Neural progenitor cell (in vitro differentiated cells): Measurements from ENCODE around the gene PBX1. TPM values are rescaled to one million over a fixed set of nuclear protein-coding genes. Genes with fewer than 3 reads are reported as not detected.

Source experiments
- DNase-seq: peaks from one replicate; pipeline ENCODE4 v3.0.0-alpha.2; 2016; ENCODE audit warnings: low spot score
- H2AFZ ChIP-seq: fragments of 200-600 bp; sonication (generic); replicated peaks from 2 replicates; pipeline ENCODE4 v1.6.1; 2016; ENCODE audit warnings: antibody characterized with exemption
- H3F3A ChIP-seq: fragments of 200-600 bp; sonication (generic); 2 replicates; pipeline ENCODE4 v1.6.1; 2016; ENCODE audit warnings: antibody characterized with exemption, low read depth
- H3K27ac ChIP-seq: fragments of 200-600 bp; sonication (generic); 2 replicates; pipeline ENCODE4 v1.5.1; 2016; ENCODE audit warnings: mild to moderate bottlenecking
- H3K27me3 ChIP-seq: fragments of 200-600 bp; sonication (generic); 2 replicates; pipeline ENCODE4 v1.6.1; 2016; ENCODE audit warnings: mild to moderate bottlenecking, moderate library complexity
- H3K36me3 ChIP-seq: fragments of 200-600 bp; sonication (generic); 2 replicates; pipeline ENCODE4 v1.5.1; 2016
- H3K4me1 ChIP-seq: fragments of 200-600 bp; sonication (generic); 2 replicates; pipeline ENCODE4 v1.6.1; 2016; ENCODE audit warnings: mixed run types
- H3K4me2 ChIP-seq: fragments of 200-600 bp; sonication (generic); 2 replicates; pipeline ENCODE4 v1.6.1; 2016
- H3K4me3 ChIP-seq: fragments of 200-600 bp; sonication (generic); 2 replicates; pipeline ENCODE4 v1.5.1; 2016
- H3K79me2 ChIP-seq: fragments of 200-600 bp; sonication (generic); 2 replicates; pipeline ENCODE4 v1.6.1; 2016; ENCODE audit warnings: low read depth
- H3K9ac ChIP-seq: fragments of 200-600 bp; sonication (generic); 2 replicates; pipeline ENCODE4 v1.6.1; 2016
- H3K9me3 ChIP-seq: fragments of 200-600 bp; sonication (generic); 2 replicates; pipeline ENCODE4 v1.5.1; 2016; ENCODE audit warnings: low read depth
- H4K20me1 ChIP-seq: fragments of 200-600 bp; sonication (generic); 2 replicates; pipeline ENCODE4 v1.6.1; 2016; ENCODE audit warnings: low read depth
- H3K27ac Mint-ChIP-seq: 3 replicates; pipeline ENCODE4 v1.8.0; 2021; ENCODE audit warnings: mixed read lengths
- H3K27me3 Mint-ChIP-seq: 2 replicates; pipeline ENCODE4 v1.8.0; 2022; ENCODE audit warnings: low read depth, mild to moderate bottlenecking, inconsistent platforms, moderate library complexity, mixed read lengths; ENCODE audit not compliant: insufficient read depth
- H3K36me3 Mint-ChIP-seq: 3 replicates; pipeline ENCODE4 v1.8.0; 2021; ENCODE audit warnings: mixed read lengths
- H3K4me1 Mint-ChIP-seq: 3 replicates; pipeline ENCODE4 v1.8.0; 2021; ENCODE audit warnings: mixed read lengths
- H3K4me3 Mint-ChIP-seq: 3 replicates; pipeline ENCODE4 v1.8.0; 2021; ENCODE audit warnings: mild to moderate bottlenecking, moderate library complexity, mixed read lengths
- H3K9me3 Mint-ChIP-seq: 3 replicates; pipeline ENCODE4 v1.8.0; 2020; ENCODE audit warnings: mixed read lengths
- EZH2 ChIP-seq: fragments of 200-600 bp; sonication (generic); IDR thresholded peaks from 2 replicates; pipeline ENCODE4 v1.6.1; 2017; ENCODE audit warnings: antibody characterized with exemption, mild to moderate bottlenecking, moderate library complexity
- EZH2phosphoT487 ChIP-seq: fragments of 200-600 bp; sonication (generic); IDR thresholded peaks from 2 replicates; pipeline ENCODE4 v1.6.1; 2017; ENCODE audit warnings: antibody characterized with exemption
- total RNA-seq: library from RNA; depleted of rRNA; stranded (reverse); fragments of >200 nt; gene quantifications from 2 replicates; pipeline ENCODE4 v1.2.3, GENCODE V29; 2015; ENCODE audit warnings: low replicate concordance
- TF ChIP-seq, protein P1 (sequence below): fragments of 200-600 bp; sonication (generic); IDR thresholded peaks from 2 replicates; pipeline ENCODE4 v1.5.1; 2017; ENCODE audit warnings: antibody characterized with exemption, mild to moderate bottlenecking

PBX1 gene
- total RNA-seq, 1 donor from 2014 or later = 91.1 TPM

GRCh38 chr1:164635803-164636731 lies 77.1 kb downstream of the PBX1 start:
- H2AFZ ChIP-seq = no peak overlapping the region
- no peaks in the 10 kb centered on the region for H3K27me3 ChIP-seq
- peak overlapping the region; percentile 19 for H3K4me3 ChIP-seq
- no peak for DNase-seq
- no peaks in the 10 kb centered on the region for H3K9me3 Mint-ChIP-seq
- H3K9me3 ChIP-seq = no peaks in the 10 kb centered on the region
- H3K4me1 Mint-ChIP-seq = peaks cover 87% of the 10 kb centered on the region
- H3K36me3 ChIP-seq = no peaks in the 10 kb centered on the region
- H3K79me2 ChIP-seq = peaks cover 100% of the 10 kb centered on the region
- H3F3A ChIP-seq = peaks cover 20% of the 10 kb centered on the region
- peaks cover 56% of the 10 kb centered on the region for H3K4me1 ChIP-seq
- H3K27ac Mint-ChIP-seq = peak overlapping the region; percentile 99
- TF ChIP-seq EZH2 (no peak), EZH2phosphoT487 (no peak)
- TF ChIP-seq, protein P1, sequence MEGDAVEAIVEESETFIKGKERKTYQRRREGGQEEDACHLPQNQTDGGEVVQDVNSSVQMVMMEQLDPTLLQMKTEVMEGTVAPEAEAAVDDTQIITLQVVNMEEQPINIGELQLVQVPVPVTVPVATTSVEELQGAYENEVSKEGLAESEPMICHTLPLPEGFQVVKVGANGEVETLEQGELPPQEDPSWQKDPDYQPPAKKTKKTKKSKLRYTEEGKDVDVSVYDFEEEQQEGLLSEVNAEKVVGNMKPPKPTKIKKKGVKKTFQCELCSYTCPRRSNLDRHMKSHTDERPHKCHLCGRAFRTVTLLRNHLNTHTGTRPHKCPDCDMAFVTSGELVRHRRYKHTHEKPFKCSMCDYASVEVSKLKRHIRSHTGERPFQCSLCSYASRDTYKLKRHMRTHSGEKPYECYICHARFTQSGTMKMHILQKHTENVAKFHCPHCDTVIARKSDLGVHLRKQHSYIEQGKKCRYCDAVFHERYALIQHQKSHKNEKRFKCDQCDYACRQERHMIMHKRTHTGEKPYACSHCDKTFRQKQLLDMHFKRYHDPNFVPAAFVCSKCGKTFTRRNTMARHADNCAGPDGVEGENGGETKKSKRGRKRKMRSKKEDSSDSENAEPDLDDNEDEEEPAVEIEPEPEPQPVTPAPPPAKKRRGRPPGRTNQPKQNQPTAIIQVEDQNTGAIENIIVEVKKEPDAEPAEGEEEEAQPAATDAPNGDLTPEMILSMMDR = no peak
- peaks cover 92% of the 10 kb centered on the region for H4K20me1 ChIP-seq
- peak overlapping the region; percentile 63 for H3K4me2 ChIP-seq
- peak overlapping the region; percentile 62 for H3K4me3 Mint-ChIP-seq
- peaks cover 5% of the 10 kb centered on the region for H3K27me3 Mint-ChIP-seq
- peak overlapping the region; percentile 34 for H3K27ac ChIP-seq
- peaks cover 4% of the 10 kb centered on the region for H3K36me3 Mint-ChIP-seq
- H3K9ac ChIP-seq = no peak overlapping the region

DNA sequence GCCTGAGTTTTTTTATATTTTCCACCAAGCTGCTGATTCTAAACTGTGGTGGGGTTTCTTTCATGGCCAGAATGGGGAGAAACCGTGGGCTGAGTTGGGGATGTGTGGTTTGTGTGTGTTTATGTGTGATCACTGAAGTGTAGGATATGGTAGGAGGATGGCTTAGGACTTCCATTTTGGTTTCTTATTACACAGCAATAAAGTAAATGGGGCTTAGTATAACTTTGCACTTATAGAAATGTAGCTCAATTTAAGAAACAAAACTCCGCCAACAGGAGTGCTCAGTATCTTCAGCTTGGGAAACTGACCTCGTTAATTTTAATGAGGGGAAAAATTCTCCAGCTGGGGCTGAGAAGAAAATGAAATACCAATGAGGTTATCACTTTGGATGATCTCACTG lies 77.8 kb downstream of the PBX1 start:
- H3K27ac Mint-ChIP-seq = peak overlapping the region; percentile 99
- Histone ChIP-seq H3K4me1 (peaks cover 56% of the 10 kb centered on the region), H3K9me3 (no peaks in the 10 kb centered on the region), H3K4me2 (peak overlapping the region; percentile 63), H4K20me1 (peaks cover 94% of the 10 kb centered on the region), H2AFZ (no peak overlapping the region), H3F3A (peaks cover 20% of the 10 kb centered on the region), H3K4me3 (no peak overlapping the region), H3K27ac (no peak overlapping the region), H3K79me2 (peaks cover 100% of the 10 kb centered on the region), H3K27me3 (no peaks in the 10 kb centered on the region), H3K36me3 (no peaks in the 10 kb centered on the region), H3K9ac (no peak overlapping the region)
- DNase-seq = no peak
- peaks cover 82% of the 10 kb centered on the region for H3K4me1 Mint-ChIP-seq
- peaks cover 5% of the 10 kb centered on the region for H3K27me3 Mint-ChIP-seq
- H3K4me3 Mint-ChIP-seq = peak overlapping the region; percentile 62
- TF ChIP-seq EZH2 (no peak), EZH2phosphoT487 (no peak)
- TF ChIP-seq, protein P1 = no peak
- H3K9me3 Mint-ChIP-seq = no peaks in the 10 kb centered on the region
- H3K36me3 Mint-ChIP-seq = peaks cover 5% of the 10 kb centered on the region

- Mint-ChIP-seq H3K9me3 (no peaks in the 10 kb centered on the region), H3K27me3 (peaks cover 5% of the 10 kb centered on the region), H3K27ac (peak overlapping the region; percentile 99), H3K4me3 (peak overlapping the region; percentile 53), H3K36me3 (peaks cover 14% of the 10 kb centered on the region), H3K4me1 (peaks cover 81% of the 10 kb centered on the region)
- Histone ChIP-seq H2AFZ (no peak overlapping the region), H4K20me1 (peaks cover 87% of the 10 kb centered on the region), H3K9ac (no peak overlapping the region), H3K9me3 (no peaks in the 10 kb centered on the region), H3F3A (peaks cover 20% of the 10 kb centered on the region), H3K79me2 (peaks cover 100% of the 10 kb centered on the region), H3K4me2 (no peak overlapping the region), H3K27ac (peak overlapping the region; percentile 17), H3K4me3 (no peak overlapping the region), H3K27me3 (no peaks in the 10 kb centered on the region), H3K36me3 (no peaks in the 10 kb centered on the region), H3K4me1 (peaks cover 56% of the 10 kb centered on the region)
- TF ChIP-seq EZH2phosphoT487 (no peak), EZH2 (no peak)
- TF ChIP-seq, protein P1 = no peak
- DNase-seq = no peak
Observed at GRCh38 chr1:164637461-164638375, 78.7 kb downstream of the PBX1 start.
